Measurements from ENCODE around the gene NOD2.

- TF ChIP-seq CTCF (conservative IDR thresholded peaks at IDR 0.05 in 1 of 2, IDR thresholded peaks at IDR 0.05 in 1 of 2; ENCODE audit: low read depth in 1 of 2, low read length in 2 of 2) (no peak), EZH2 (IDR thresholded peaks at IDR 0.05; ENCODE audit: low read length, missing control alignments) (no peak)
These were observed 18.6 kb upstream of the NOD2 start for GRCh38 chr16:50674831-50675230.
